PC-3 (cell line): ENCODE measurements around the gene FLAD1. TPM values are rescaled to one million over a fixed set of nuclear protein-coding genes. Genes with fewer than 3 reads are reported as not detected.

Experiments used
- ATAC-seq: fragments of 200-7000 bp; cut with Tn5 transposase; 2 replicates; pipeline ENCODE4 v1.9.1; 2020; ENCODE audit warnings: mild to moderate bottlenecking, moderate library complexity
- BruUV-seq: library from RNA; stranded (reverse); fragments of 400-500 nt; replicated peaks from 2 replicates; lab custom pipeline; 2021; lab: Mats Ljungman, UMichigan
- CTCF ChIA-PET: fragments of 300-600 bp; sonication (Branson Sonifier 250); formaldehyde crosslinking; loops from one replicate; lab custom pipeline; 2022; ENCODE audit warnings: antibody characterized with exemption; lab: Charles Lee
- POLR2A ChIA-PET: fragments of 300-600 bp; sonication (Branson Sonifier 250); formaldehyde crosslinking; loops from one replicate; lab custom pipeline; 2022; ENCODE audit warnings: antibody characterized with exemption; ENCODE audit not compliant: unreplicated experiment; lab: Charles Lee
- DNase-seq: peaks from one replicate; pipeline ENCODE4 v3.0.0-alpha.2; 2015
- H2AFZ ChIP-seq: fragments of 300-600 bp; sonication (generic); 2 replicates; pipeline ENCODE4 v1.6.0; 2016; ENCODE audit warnings: antibody characterized with exemption, low read length
- H3F3A ChIP-seq: fragments of 300-600 bp; sonication (generic); one replicate; pipeline ENCODE4 v1.6.0; 2017; ENCODE audit warnings: antibody characterized with exemption, low read length, control low read depth, mild to moderate bottlenecking; ENCODE audit not compliant: unreplicated experiment
- H3K27ac ChIP-seq: fragments of 300-600 bp; sonication (generic); 2 replicates; pipeline ENCODE4 v1.5.1; 2016; ENCODE audit warnings: mild to moderate bottlenecking, low read length
- H3K27me3 ChIP-seq: fragments of 300-600 bp; sonication (generic); 2 replicates; pipeline ENCODE4 v1.6.1; 2016; ENCODE audit warnings: low read length, mixed read lengths
- H3K36me3 ChIP-seq: fragments of 300-600 bp; sonication (generic); 2 replicates; pipeline ENCODE4 v1.6.1; 2016; ENCODE audit warnings: low read depth, mixed run types, low read length, mixed read lengths
- H3K4me1 ChIP-seq: fragments of 300-600 bp; sonication (generic); 2 replicates; pipeline ENCODE4 v1.5.1; 2016; ENCODE audit warnings: low read length; ENCODE audit not compliant: insufficient read depth
- H3K4me2 ChIP-seq: fragments of 300-600 bp; sonication (generic); 2 replicates; pipeline ENCODE4 v1.6.0; 2016; ENCODE audit warnings: low read length
- H3K4me3 ChIP-seq: fragments of 300-600 bp; sonication (generic); 2 replicates; pipeline ENCODE4 v1.5.1; 2016; ENCODE audit warnings: mild to moderate bottlenecking, low read length, mixed read lengths
- H3K79me2 ChIP-seq: fragments of 300-600 bp; sonication (generic); 2 replicates; pipeline ENCODE4 v1.6.1; 2017; ENCODE audit warnings: low read length, mixed read lengths
- H3K9ac ChIP-seq: fragments of 300-600 bp; sonication (generic); 2 replicates; pipeline ENCODE4 v1.6.0; 2016; ENCODE audit warnings: mild to moderate bottlenecking, low read length
- H3K9me2 ChIP-seq: fragments of 300-600 bp; sonication (generic); replicated peaks from 2 replicates; pipeline ENCODE4 v1.6.1; 2016; ENCODE audit warnings: mixed run types, low read length, mixed read lengths
- H3K9me3 ChIP-seq: fragments of 300-600 bp; sonication (generic); 2 replicates; pipeline ENCODE4 v1.6.1; 2016; ENCODE audit warnings: low read length, mixed read lengths
- H4K20me1 ChIP-seq: fragments of 300-600 bp; sonication (generic); 2 replicates; pipeline ENCODE4 v1.6.1; 2016; ENCODE audit warnings: low read length, mixed read lengths
- CTCF ChIP-seq: fragments of 300-600 bp; sonication (generic); conservative IDR thresholded peaks from 2 replicates; pipeline ENCODE4 v1.5.1; 2017; ENCODE audit warnings: antibody characterized with exemption, low read depth, mild to moderate bottlenecking, low read length
- EZH2 ChIP-seq: fragments of 300-600 bp; sonication (generic); IDR thresholded peaks from one replicate; pipeline ENCODE4 v1.6.1; 2017; ENCODE audit warnings: antibody characterized with exemption, mild to moderate bottlenecking, low read length; ENCODE audit not compliant: unreplicated experiment
- EZH2phosphoT487 ChIP-seq: fragments of 300-600 bp; sonication (generic); IDR thresholded peaks from 2 replicates; pipeline ENCODE4 v1.6.1; 2018; ENCODE audit warnings: mild to moderate bottlenecking, antibody characterized with exemption, low read length, borderline replicate concordance
- intact Hi-C: fragments of 100-400 bp; cut with micrococcal nuclease; formaldehyde crosslinking; loops from 2 replicates; pipeline ENCODE4 v1.9.0; 2023
- microRNA-seq: library from miRNA; unstranded; fragments of <30 nt; microRNA quantifications from one replicate; pipeline ENCODE4 v1.1.0, GENCODE V29; 2020; ENCODE audit not compliant: unreplicated experiment
- total RNA-seq: library from RNA; depleted of rRNA; stranded (reverse); fragments of >200 nt; gene quantifications from 2 replicates; pipeline ENCODE4 v1.2.3, GENCODE V29; 2014; rRNA removed

The FLAD1 gene
- total RNA-seq, 1 experiment from 2014 or later = 84.0 TPM

- H3K4me3 ChIP-seq = no peak overlapping the region
- BruUV-seq = no TSS peak
- no peaks in the 10 kb centered on the region for H3K27me3 ChIP-seq
- H3K9me2 ChIP-seq = no peaks in the 10 kb centered on the region
- H3K9me3 ChIP-seq = no peaks in the 10 kb centered on the region
- intact Hi-C loops = no loop called here
- ChIA-PET CTCF (no interaction called here), POLR2A (no interaction called here)
- H3F3A ChIP-seq = no peaks in the 10 kb centered on the region
- no peak overlapping the region for H3K4me2 ChIP-seq
- H4K20me1 ChIP-seq = no peaks in the 10 kb centered on the region
- TF ChIP-seq CTCF (no peak), EZH2 (no peak), EZH2phosphoT487 (no peak)
- H3K79me2 ChIP-seq = no peaks in the 10 kb centered on the region
- ATAC-seq = no peak
- H3K36me3 ChIP-seq = no peaks in the 10 kb centered on the region
- no peak overlapping the region for H2AFZ ChIP-seq
- no peak overlapping the region for H3K27ac ChIP-seq
- DNase-seq = no peak
- H3K9ac ChIP-seq = no peak overlapping the region
- peaks cover 29% of the 10 kb centered on the region for H3K4me1 ChIP-seq
Measured at GRCh38 chr1:155040358-155041093, 57.4 kb downstream of the FLAD1 start.

Small RNAs within 50 kb of the gene (microRNA-seq; reads per million reads assigned to microRNA genes)
- gene MIR4258 = not detected

Other genes starting within 250 kb of the FLAD1 start
- 0.12 and 0.26 TPM in 2 replicates for gene KCNN3, start 113.1 kb upstream of the FLAD1 start, total RNA-seq
- gene PMVK, start 46.6 kb upstream of the FLAD1 start, total RNA-seq = 32.3 and 41.5 TPM in 2 replicates
- 35.4 and 43.1 TPM in 2 replicates for gene PBXIP1, start 27.2 kb upstream of the FLAD1 start, total RNA-seq
- 41.7 and 43.3 TPM in 2 replicates for gene PYGO2, start 21.6 kb upstream of the FLAD1 start, total RNA-seq
- gene SHC1, start 12.6 kb upstream of the FLAD1 start, total RNA-seq = 106 and 107 TPM in 2 replicates
- gene CKS1B, start 8.7 kb upstream of the FLAD1 start, total RNA-seq = 330 and 390 TPM in 2 replicates
- gene LENEP, start 10.2 kb downstream of the FLAD1 start, total RNA-seq = not detected in 2 replicates
- gene ZBTB7B, start 19.5 kb downstream of the FLAD1 start, total RNA-seq = 39.7 and 59.1 TPM in 2 replicates
- 0.18 and 3.0 TPM in 2 replicates for gene DCST2, start 50.4 kb downstream of the FLAD1 start, total RNA-seq
- not detected in 2 replicates for gene DCST1, start 50.5 kb downstream of the FLAD1 start, total RNA-seq
- gene ADAM15, start 68.0 kb downstream of the FLAD1 start, total RNA-seq = 334 and 384 TPM in 2 replicates
- 36.7 and 37.4 TPM in 2 replicates for gene EFNA4, start 80.4 kb downstream of the FLAD1 start, total RNA-seq
- 16.2 and 23.5 TPM in 2 replicates for gene EFNA3, start 95.5 kb downstream of the FLAD1 start, total RNA-seq
- gene EFNA1, start 144.5 kb downstream of the FLAD1 start, total RNA-seq = 29.4 and 49.9 TPM in 2 replicates
- gene SLC50A1, start 152.5 kb downstream of the FLAD1 start, total RNA-seq = 59.2 and 75.2 TPM in 2 replicates
- gene DPM3, start 157.2 kb downstream of the FLAD1 start, total RNA-seq = 53.6 and 74.3 TPM in 2 replicates
- 241 and 257 TPM in 2 replicates for gene KRTCAP2, start 190.0 kb downstream of the FLAD1 start, total RNA-seq
- 4.1 and 5.4 TPM in 2 replicates for gene TRIM46, start 190.5 kb downstream of the FLAD1 start, total RNA-seq
- 12.0 and 13.0 TPM in 2 replicates for gene THBS3, start 224.6 kb downstream of the FLAD1 start, total RNA-seq
- gene MTX1, start 225.4 kb downstream of the FLAD1 start, total RNA-seq = 141 and 152 TPM in 2 replicates